IMR-90 (cell line): ENCODE results near the gene PRDX5. TPM values are rescaled to one million over a fixed set of nuclear protein-coding genes. Genes with fewer than 3 reads are reported as not detected.

Experiments used
- ATAC-seq: fragments of 200-7000 bp; cut with Tn5 transposase; 2 replicates; pipeline ENCODE4 v1.9.1; 2020; ENCODE audit warnings: low read depth, mild to moderate bottlenecking, moderate library complexity
- BruUV-seq: library from RNA; stranded (reverse); fragments of 400-500 nt; replicated peaks from 2 replicates; lab custom pipeline; 2021; lab: Mats Ljungman, UMichigan
- CTCF ChIA-PET: fragments of 300-600 bp; formaldehyde crosslinking; extraction: SDS; loops from one replicate; lab custom pipeline; 2021; ENCODE audit warnings: antibody characterized with exemption; lab: Yijun Ruan, JAX
- POLR2A ChIA-PET: fragments of 300-600 bp; sonication (Branson Sonifier 250); formaldehyde crosslinking; loops from one replicate; lab custom pipeline; 2022; ENCODE audit warnings: antibody characterized with exemption; ENCODE audit not compliant: unreplicated experiment; lab: Charles Lee
- DNase-seq: peaks from one replicate; pipeline ENCODE4 v3.0.0; 2013
- H2AFZ ChIP-seq: replicated peaks from 2 replicates; pipeline ENCODE3; 2013; ENCODE audit warnings: low read length, mild to moderate bottlenecking; ENCODE audit not compliant: poor library complexity
- H2AK5ac ChIP-seq: 2 replicates; pipeline ENCODE4 v1.6.1; 2013; ENCODE audit warnings: low read depth, low read length, inconsistent platforms
- H2AK9ac ChIP-seq: replicated peaks from 2 replicates; pipeline ENCODE3; 2013; ENCODE audit warnings: mild to moderate bottlenecking, low read depth, low read length, moderate library complexity; ENCODE audit not compliant: poor library complexity
- H2BK120ac ChIP-seq: 2 replicates; pipeline ENCODE4 v1.6.1; 2013; ENCODE audit warnings: low read depth, low read length, inconsistent platforms
- H2BK15ac ChIP-seq: 3 replicates; pipeline ENCODE4 v1.6.1; 2013; ENCODE audit warnings: low read depth, low read length, inconsistent platforms
- H2BK20ac ChIP-seq: 2 replicates; pipeline ENCODE4 v1.6.1; 2013; ENCODE audit warnings: low read depth, mild to moderate bottlenecking, inconsistent platforms, low read length, moderate library complexity
- H2BK5ac ChIP-seq: 2 replicates; pipeline ENCODE4 v1.6.1; 2013; ENCODE audit warnings: mild to moderate bottlenecking, low read depth, low read length, inconsistent platforms; ENCODE audit not compliant: poor library complexity, severe bottlenecking
- H3K14ac ChIP-seq: replicated peaks from 2 replicates; pipeline ENCODE4 v1.6.1; 2013; ENCODE audit warnings: low read depth, low read length, inconsistent platforms
- H3K18ac ChIP-seq: 2 replicates; pipeline ENCODE4 v1.6.1; 2013; ENCODE audit warnings: low read depth, low read length, control low read depth
- H3K23ac ChIP-seq: 2 replicates; pipeline ENCODE4 v1.6.1; 2013; ENCODE audit warnings: low read depth, low read length, inconsistent platforms
- H3K27ac ChIP-seq: 2 replicates; pipeline ENCODE4 v1.5.1; 2013; ENCODE audit warnings: mild to moderate bottlenecking, control low read depth, low read length; ENCODE audit not compliant: insufficient read depth
- H3K27me3 ChIP-seq: 2 replicates; pipeline ENCODE4 v1.6.1; 2013; ENCODE audit warnings: low read length; ENCODE audit not compliant: control insufficient read depth, insufficient read depth
- H3K36me3 ChIP-seq: 2 replicates; pipeline ENCODE4 v1.6.1; 2013; ENCODE audit warnings: low read length, mixed read lengths; ENCODE audit not compliant: control insufficient read depth, insufficient read depth
- H3K4ac ChIP-seq: 2 replicates; pipeline ENCODE4 v1.6.1; 2013; ENCODE audit warnings: low read depth, low read length, inconsistent platforms
- H3K4me1 ChIP-seq: 2 replicates; pipeline ENCODE4 v1.6.1; 2013; ENCODE audit warnings: low read length, mixed read lengths; ENCODE audit not compliant: control insufficient read depth, insufficient read depth
- H3K4me2 ChIP-seq: 2 replicates; pipeline ENCODE4 v1.6.1; 2013; ENCODE audit warnings: low read depth, mild to moderate bottlenecking, control low read depth, low read length, moderate library complexity
- H3K4me3 ChIP-seq: 2 replicates; pipeline ENCODE4 v1.5.1; 2013; ENCODE audit warnings: low read depth, mild to moderate bottlenecking, control low read depth, low read length, moderate library complexity; ENCODE audit not compliant: insufficient read depth
- H3K56ac ChIP-seq: 2 replicates; pipeline ENCODE4 v1.6.1; 2013; ENCODE audit warnings: low read length, inconsistent platforms; ENCODE audit not compliant: insufficient read depth; ENCODE audit errors: extremely low read depth
- H3K79me1 ChIP-seq, 2 experiments: 2 replicates each; pipeline ENCODE4 v1.6.1; 2013; ENCODE audit warnings: low read length in 2 of 2, inconsistent platforms in 1 of 2, low read depth in 1 of 2
- H3K9ac ChIP-seq: 2 replicates; pipeline ENCODE4 v1.6.1; 2013; ENCODE audit warnings: low read depth, low read length, control low read depth
- H3K9me1 ChIP-seq: 2 replicates; pipeline ENCODE4 v1.6.1; 2013; ENCODE audit warnings: low read length, inconsistent platforms; ENCODE audit not compliant: insufficient read depth
- H3K9me3 ChIP-seq: 2 replicates; pipeline ENCODE4 v1.6.1; 2013; ENCODE audit warnings: low read length; ENCODE audit not compliant: control insufficient read depth, insufficient read depth
- H4K20me1 ChIP-seq: 2 replicates; pipeline ENCODE4 v1.6.1; 2013; ENCODE audit warnings: low read length, inconsistent platforms; ENCODE audit not compliant: insufficient read depth
- H4K5ac ChIP-seq: 2 replicates; pipeline ENCODE4 v1.6.1; 2013; ENCODE audit warnings: mild to moderate bottlenecking, low read depth, low read length, control low read depth
- H4K8ac ChIP-seq, 2 experiments: 2 replicates each; pipeline ENCODE4 v1.6.1; 2013; ENCODE audit warnings: low read depth in 2 of 2, low read length in 2 of 2, control low read depth in 1 of 2, inconsistent platforms in 1 of 2
- H4K91ac ChIP-seq: 2 replicates; pipeline ENCODE4 v1.6.1; 2013; ENCODE audit warnings: low read depth, low read length, inconsistent platforms; ENCODE audit not compliant: insufficient read depth
- FOS ChIP-seq: fragments of 150-350 bp; IDR thresholded peaks from 2 replicates; pipeline ENCODE4 v1.6.1; 2016; ENCODE audit warnings: low read depth, low read length
- MAZ ChIP-seq: IDR thresholded peaks from 2 replicates; pipeline ENCODE4 v1.6.1; 2012; ENCODE audit warnings: low read depth, mild to moderate bottlenecking, low read length, improper control_type of control experiment, moderate library complexity, borderline replicate concordance
- NFE2L2 ChIP-seq: fragments of 150-350 bp; IDR thresholded peaks from 2 replicates; pipeline ENCODE4 v1.6.1; 2016; ENCODE audit warnings: low read depth, mild to moderate bottlenecking, low read length
- RAD21 ChIP-seq: IDR thresholded peaks from 2 replicates; pipeline ENCODE4 v1.6.1; 2012; ENCODE audit warnings: low read length, improper control_type of control experiment
- RCOR1 ChIP-seq: IDR thresholded peaks from 2 replicates; pipeline ENCODE4 v1.6.1; 2012; ENCODE audit warnings: mild to moderate bottlenecking, low read length, improper control_type of control experiment; ENCODE audit not compliant: insufficient replicate concordance
- WGBS, 2 experiments: methylation state at CpG; one replicate each; pipeline versions ENCODE4 v1.1.5 to v1.1.7; 2013; ENCODE audit warnings: missing lambda C conversion rate in 2 of 2; ENCODE audit not compliant: insufficient read length in 1 of 2; ENCODE audit errors: extremely low coverage in 2 of 2; 5-methylcytosine and 5-hydroxymethylcytosine counted together
- dilution Hi-C: fragments of 300-500 bp; cut with HindIII; formaldehyde crosslinking; loops from one replicate; pipeline ENCODE4 v1.14.3; 2018; ENCODE audit warnings: low sequenced_read_pairs; ENCODE audit not compliant: unreplicated experiment
- in situ Hi-C: fragments of 300-500 bp; cut with MboI; formaldehyde crosslinking; loops from 3 replicates; pipeline ENCODE4 v1.14.3; 2019; ENCODE audit warnings: low sequenced_read_pairs, inconsistent platforms, mixed read lengths
- intact Hi-C: fragments of 100-400 bp; cut with micrococcal nuclease; formaldehyde crosslinking; loops from 2 replicates; pipeline ENCODE4 v1.10.0; 2022
- polyA plus RNA-seq, 3 experiments: library from polyadenylated mRNA; depleted of rRNA; stranded (reverse); fragments of >200 nt; gene quantifications; 2 replicates each; pipeline ENCODE4 v1.2.3, GENCODE V29; 2012; ENCODE audit warnings: low replicate concordance in 1 of 3
- total RNA-seq: library from RNA; depleted of rRNA; stranded (reverse); fragments of >200 nt; gene quantifications from 2 replicates; pipeline ENCODE4 v1.2.3, GENCODE V29; 2012
- TF ChIP-seq, protein P1 (sequence below): fragments of 150-350 bp; IDR thresholded peaks from 2 replicates; pipeline ENCODE4 v1.6.1; 2017; ENCODE audit warnings: mild to moderate bottlenecking, antibody characterized with exemption, low read length, low read depth
- TF ChIP-seq, protein P2 (sequence below): fragments of 150-350 bp; IDR thresholded peaks from 2 replicates; pipeline ENCODE4 v1.6.1; 2016; ENCODE audit warnings: low read depth, mild to moderate bottlenecking, low read length, moderate library complexity, borderline replicate concordance

Gene PRDX5
- total and polyA plus RNA-seq, 2 of the 4 experiments (the other 2 are of a cell fraction): 120 to 292 TPM

DNA sequence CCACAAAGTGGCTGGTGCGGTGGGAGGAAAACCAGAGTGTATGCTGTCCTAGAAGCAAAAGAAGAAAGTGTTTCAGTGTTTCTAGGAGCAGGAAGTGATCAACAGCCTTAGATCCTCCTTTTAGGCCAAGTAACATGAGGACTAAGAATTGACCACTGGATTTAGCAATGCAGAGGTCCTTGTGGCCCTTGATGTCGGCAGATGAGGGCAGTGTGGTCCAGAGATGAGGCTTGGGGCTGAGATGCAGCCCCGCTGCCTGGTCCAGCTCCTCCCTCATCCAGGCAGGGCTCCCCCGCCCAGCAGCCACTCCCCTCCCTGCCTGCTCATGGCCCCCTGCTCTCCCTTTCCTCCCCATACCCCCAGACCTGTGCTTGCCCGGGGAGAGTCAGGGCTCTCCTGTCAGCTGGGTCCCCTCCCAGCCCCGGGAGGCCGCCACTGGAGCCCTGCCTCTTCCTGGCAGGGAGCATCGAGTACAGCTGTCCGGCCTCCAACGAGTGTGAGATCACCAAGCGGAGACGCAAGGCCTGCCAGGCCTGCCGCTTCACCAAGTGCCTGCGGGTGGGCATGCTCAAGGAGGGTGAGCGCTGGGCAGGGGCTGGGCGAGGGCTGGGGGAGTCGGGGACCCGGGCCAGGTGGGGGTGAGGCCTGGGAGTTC, 4.3 kb upstream of the PRDX5 start:
- no peak overlapping the region for H3K4me2 ChIP-seq
- POLR2A ChIA-PET: no interaction called here
- 63% methylated on average over 3 of the region's 18 CpGs; no CpG with 5 or more reads in 1 of the 2 experiments for WGBS, 2 experiments

More for the DNA sequence above, 4.3 kb upstream of the PRDX5 start:
- Histone ChIP-seq H3K4me3 (no peak overlapping the region), H4K5ac (no peak overlapping the region), H2BK5ac (no peak overlapping the region), H3K79me1 (peaks cover 5 to 32% of the 10 kb centered on the region in 2 experiments), H2BK15ac (no peak overlapping the region), H3K9me3 (no peaks in the 10 kb centered on the region), H3K27me3 (no peaks in the 10 kb centered on the region), H2BK120ac (no peak overlapping the region), H3K36me3 (peaks cover 12% of the 10 kb centered on the region; the same call in 1 of the 2 replicates), H3K9ac (no peak overlapping the region), H3K14ac (no peak overlapping the region), H2AK9ac (peak overlapping the region; percentile 65), H2AFZ (no peak overlapping the region), H3K23ac (no peak overlapping the region), H2AK5ac (no peak overlapping the region), H3K56ac (no peak overlapping the region), H4K91ac (no peak overlapping the region), H4K20me1 (no peaks in the 10 kb centered on the region), H3K4me1 (no peaks in the 10 kb centered on the region), H2BK20ac (no peak overlapping the region), H3K27ac (no peak overlapping the region), H4K8ac (no peak overlapping the region), H3K4ac (no peak overlapping the region), H3K18ac (no peak overlapping the region), H3K9me1 (no peaks in the 10 kb centered on the region)
- DNase-seq: no peak
- CTCF ChIA-PET: no interaction called here
- no TSS peak for BruUV-seq
- intact Hi-C loops: no loop called here
- no peak for ATAC-seq
- in situ Hi-C loops: no loop called here
- dilution Hi-C loops: no loop called here
- no peak for TF ChIP-seq FOS
- no peak for TF ChIP-seq MAZ
- TF ChIP-seq, protein P1, sequence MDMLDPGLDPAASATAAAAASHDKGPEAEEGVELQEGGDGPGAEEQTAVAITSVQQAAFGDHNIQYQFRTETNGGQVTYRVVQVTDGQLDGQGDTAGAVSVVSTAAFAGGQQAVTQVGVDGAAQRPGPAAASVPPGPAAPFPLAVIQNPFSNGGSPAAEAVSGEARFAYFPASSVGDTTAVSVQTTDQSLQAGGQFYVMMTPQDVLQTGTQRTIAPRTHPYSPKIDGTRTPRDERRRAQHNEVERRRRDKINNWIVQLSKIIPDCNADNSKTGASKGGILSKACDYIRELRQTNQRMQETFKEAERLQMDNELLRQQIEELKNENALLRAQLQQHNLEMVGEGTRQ: no peak
- TF ChIP-seq NFE2L2: no peak
- TF ChIP-seq, protein P2, sequence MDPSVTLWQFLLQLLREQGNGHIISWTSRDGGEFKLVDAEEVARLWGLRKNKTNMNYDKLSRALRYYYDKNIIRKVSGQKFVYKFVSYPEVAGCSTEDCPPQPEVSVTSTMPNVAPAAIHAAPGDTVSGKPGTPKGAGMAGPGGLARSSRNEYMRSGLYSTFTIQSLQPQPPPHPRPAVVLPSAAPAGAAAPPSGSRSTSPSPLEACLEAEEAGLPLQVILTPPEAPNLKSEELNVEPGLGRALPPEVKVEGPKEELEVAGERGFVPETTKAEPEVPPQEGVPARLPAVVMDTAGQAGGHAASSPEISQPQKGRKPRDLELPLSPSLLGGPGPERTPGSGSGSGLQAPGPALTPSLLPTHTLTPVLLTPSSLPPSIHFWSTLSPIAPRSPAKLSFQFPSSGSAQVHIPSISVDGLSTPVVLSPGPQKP: no peak
- TF ChIP-seq RCOR1: no peak
- TF ChIP-seq RAD21: no peak
